PFSK-1 (cell line): Measurements from ENCODE around the gene ULBP3.

Experiments used
- POLR2AphosphoS5 ChIP-seq: IDR thresholded peaks from 2 replicates; pipeline ENCODE4 v1.6.1; 2012; ENCODE audit warnings: low read depth, mild to moderate bottlenecking, control low read depth, low read length, moderate library complexity
- TF ChIP-seq, protein P1 (sequence below), 2 experiments: IDR thresholded peaks; 2 replicates each; pipeline versions ENCODE4 v1.6.1 to v1.8.0; 2011 to 2012; ENCODE audit warnings: low read depth in 2 of 2, low read length in 2 of 2, control low read depth in 1 of 2, inconsistent platforms in 1 of 2, mild to moderate bottlenecking in 1 of 2, moderate library complexity in 1 of 2; ENCODE audit not compliant: insufficient read depth in 1 of 2

DNA sequence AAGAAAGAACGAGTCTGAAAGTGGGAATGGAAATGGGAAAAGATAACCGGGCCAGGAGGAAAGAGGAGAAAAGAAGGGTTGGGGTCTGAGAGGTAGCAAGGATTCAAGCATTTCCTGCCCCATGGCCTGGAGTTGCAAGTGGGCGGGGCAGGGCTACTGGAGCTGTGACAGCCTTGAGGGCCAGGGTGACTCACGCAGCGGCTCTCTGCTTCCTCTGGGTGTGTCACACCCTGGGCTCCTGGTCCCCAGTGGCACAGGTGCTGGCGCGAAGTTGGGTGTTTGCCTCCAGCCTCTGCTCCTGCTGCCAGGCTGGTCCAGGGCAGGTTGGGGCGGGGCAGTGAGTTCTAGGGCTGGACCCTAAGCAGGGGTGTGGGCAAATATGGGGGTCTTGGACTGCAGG is 3.3 kb upstream of the ULBP3 start:
- no peak for TF ChIP-seq POLR2AphosphoS5
- TF ChIP-seq, protein P1, sequence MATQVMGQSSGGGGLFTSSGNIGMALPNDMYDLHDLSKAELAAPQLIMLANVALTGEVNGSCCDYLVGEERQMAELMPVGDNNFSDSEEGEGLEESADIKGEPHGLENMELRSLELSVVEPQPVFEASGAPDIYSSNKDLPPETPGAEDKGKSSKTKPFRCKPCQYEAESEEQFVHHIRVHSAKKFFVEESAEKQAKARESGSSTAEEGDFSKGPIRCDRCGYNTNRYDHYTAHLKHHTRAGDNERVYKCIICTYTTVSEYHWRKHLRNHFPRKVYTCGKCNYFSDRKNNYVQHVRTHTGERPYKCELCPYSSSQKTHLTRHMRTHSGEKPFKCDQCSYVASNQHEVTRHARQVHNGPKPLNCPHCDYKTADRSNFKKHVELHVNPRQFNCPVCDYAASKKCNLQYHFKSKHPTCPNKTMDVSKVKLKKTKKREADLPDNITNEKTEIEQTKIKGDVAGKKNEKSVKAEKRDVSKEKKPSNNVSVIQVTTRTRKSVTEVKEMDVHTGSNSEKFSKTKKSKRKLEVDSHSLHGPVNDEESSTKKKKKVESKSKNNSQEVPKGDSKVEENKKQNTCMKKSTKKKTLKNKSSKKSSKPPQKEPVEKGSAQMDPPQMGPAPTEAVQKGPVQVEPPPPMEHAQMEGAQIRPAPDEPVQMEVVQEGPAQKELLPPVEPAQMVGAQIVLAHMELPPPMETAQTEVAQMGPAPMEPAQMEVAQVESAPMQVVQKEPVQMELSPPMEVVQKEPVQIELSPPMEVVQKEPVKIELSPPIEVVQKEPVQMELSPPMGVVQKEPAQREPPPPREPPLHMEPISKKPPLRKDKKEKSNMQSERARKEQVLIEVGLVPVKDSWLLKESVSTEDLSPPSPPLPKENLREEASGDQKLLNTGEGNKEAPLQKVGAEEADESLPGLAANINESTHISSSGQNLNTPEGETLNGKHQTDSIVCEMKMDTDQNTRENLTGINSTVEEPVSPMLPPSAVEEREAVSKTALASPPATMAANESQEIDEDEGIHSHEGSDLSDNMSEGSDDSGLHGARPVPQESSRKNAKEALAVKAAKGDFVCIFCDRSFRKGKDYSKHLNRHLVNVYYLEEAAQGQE (IDR thresholded peaks at IDR 0.05; ENCODE audit: insufficient read depth in 1 of 2, low read depth in 2 of 2, low read length in 2 of 2), result no peak
